GM18526 (cell line): Measurements from ENCODE around the gene CYP27B1.

Experiments
- POLR2A ChIP-seq: IDR thresholded peaks from 3 replicates; pipeline ENCODE4 v1.6.1; 2011; ENCODE audit not compliant: insufficient read length; ENCODE audit errors: extremely low read depth

Gene CYP27B1

DNA sequence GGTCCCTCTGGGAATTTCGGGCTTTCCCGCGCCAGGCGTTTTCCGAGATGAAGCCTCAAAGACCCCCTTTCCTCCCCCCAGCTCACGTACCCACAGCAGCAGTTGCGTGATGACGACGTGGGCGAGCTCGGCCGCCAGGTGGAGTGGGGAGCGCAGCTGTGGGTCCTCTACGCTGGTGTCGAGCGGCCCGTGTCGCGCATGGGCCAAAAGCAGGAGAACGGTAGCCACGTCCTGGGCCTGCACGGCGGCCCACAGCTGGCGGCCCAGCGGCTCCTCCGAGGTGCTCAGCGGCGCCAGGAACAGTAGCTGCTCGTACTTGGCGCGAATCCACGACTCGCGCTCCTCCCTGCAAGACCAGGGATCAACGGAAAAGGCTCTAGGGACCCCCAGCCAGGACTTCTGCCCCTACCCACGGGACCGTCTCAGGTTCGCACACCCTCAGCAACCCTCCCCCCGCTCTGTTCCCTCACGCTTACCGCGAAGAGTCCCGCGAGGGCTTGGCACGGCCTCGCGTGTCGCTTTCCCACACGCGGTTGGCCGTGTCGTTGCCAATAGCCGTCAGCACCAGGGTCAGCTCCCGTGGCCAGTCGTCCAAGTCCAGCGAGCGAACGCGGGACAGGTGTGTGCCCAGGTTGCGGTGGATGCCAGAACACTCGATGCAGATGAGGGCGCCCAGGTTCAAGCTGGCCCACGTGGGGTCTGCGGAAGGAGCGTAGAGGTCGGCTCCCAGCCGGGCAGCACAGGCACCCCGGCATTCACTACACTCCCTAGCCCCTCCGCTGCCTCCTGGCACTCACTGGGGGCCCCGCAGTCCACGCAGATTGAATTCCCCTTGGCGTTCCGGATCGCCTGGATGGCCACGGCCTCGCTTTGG lies 39.8 kb downstream of the CYP27B1 start:
- TF ChIP-seq POLR2A, result no peak

DNA sequence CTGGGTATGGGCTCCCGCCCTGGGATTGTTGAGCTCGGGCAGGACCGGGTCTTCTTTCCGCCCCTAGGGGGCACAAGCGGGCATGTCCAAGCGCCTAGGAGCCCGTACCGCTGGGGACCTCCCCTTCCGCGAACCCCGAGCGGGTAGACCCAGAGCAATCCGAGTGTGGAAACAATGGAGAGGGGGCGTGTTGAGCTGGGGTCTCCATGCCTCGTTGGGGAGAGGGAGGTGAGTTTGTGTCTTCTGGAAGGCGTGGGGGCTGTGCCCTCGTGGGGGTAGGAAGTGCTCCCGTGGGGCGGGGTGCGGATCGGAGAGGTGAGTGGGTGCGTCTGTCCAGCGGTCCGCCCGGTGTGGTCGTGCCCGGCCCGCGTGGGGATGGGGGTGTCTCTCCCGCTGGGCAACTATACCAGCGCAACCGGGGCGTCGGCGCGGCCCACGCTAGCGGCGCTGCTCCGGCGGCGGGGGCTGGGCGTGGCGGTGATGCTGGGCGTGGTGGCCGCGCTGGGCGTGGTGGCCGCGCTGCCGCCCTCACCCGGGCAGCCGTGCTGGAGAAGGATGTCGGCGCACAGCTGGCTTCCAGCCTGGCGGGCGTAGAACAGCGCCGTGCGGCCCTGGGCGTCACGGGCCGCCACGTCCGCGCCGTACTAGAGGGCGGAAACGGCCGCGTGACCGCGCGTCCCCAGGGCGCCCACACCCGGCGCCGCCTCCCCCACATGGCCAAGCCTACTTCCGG lies 40.6 kb downstream of the CYP27B1 start:
- no peak for TF ChIP-seq POLR2A

DNA sequence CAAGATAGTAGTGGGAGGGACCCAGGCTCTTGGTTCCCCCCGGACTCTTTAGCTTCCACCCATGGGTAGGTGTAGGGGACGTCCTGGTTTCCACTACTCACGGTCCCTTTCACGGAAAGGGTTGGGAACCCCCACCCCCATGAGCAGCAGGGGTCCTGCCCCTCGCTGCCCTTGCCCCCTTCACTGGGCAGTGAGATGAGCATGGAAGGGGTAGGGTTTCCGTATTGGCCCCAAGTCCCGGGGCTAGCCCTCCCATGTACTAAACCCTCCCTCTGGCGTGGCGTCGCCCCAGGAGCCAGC lies 41.1 kb downstream of the CYP27B1 start:
- TF ChIP-seq POLR2A, result no peak

DNA sequence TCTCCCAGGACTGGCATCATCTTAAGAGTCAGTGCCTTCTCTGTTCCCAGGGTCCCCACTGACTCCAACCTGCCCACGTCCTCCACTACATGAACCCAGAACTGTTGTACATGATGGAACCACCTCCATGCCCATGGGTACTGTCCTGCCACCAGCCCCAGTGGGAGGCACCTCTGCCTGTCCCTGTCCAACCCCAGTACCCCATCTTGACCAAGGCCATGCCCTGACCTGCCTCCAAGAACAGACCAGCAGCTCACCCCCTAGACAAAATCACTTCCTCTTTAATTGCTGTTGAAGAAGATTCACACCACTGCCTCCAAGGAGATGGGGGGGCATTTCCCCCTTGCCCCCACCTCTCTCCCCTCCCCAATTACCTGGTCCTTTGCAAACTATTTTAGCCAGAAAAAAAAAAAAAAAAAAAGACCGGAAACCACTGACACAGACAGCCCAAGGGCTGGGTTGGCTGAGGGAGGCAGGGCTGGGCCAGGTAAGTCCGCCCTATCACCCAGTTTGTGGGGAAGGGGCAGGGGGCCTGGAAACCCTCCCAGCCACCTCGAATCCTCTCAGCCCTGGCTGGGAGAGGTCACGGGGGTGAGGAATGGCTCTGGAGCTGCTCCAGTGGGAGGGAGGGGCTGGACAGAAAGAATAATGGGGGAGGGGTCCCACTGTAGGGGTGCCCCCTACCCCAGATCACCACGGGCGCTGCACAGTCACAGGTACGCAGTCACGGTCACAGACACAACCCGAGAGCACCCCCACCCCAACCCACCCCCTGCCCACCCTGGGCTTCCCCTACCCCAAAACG lies 41.7 kb downstream of the CYP27B1 start:
- TF ChIP-seq POLR2A, result no peak

DNA sequence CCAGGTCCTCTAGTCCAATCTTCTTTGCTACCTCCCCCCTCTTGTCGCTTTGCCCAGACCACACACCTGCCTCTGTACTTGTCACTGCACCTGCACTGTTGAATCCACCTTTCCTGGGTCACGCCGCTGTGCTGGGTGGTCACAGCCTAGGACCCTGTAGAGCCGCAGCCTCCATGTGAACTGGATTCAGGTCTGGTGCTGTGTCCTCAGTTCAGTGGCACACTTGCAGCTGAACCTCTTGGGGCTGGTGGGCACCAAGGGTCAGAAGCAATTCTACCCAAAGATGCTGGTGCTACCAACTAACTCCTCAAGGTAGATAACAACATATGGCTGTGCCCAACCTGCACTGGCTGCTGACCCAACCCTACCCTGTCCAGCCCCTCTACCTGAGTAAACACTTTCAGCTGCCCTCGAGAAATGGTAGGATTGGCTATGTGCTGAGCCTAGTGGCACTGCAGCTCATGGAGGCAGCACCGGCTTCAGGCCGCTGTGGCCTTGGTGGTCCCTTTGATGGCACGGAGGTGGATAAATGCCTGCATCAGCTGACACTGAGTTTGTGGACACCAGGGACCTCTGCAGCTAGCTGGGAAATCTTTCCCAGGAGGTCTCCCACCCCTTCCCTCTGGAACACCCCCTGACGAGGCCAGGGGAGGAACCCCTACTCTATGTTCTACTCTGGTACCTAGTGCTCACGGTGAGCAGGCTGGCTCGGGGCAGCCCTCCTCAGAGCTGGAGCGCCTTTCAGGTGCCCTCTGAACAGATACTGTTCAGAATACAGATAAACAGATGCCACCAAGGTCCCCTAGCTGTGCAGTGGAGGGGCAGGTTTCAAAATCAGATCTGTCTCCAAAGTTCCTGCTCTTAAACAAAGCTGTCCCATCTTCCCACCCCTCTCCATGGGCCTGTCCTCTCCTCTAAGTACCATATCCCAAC lies 42.6 kb downstream of the CYP27B1 start:
- no peak for TF ChIP-seq POLR2A

DNA sequence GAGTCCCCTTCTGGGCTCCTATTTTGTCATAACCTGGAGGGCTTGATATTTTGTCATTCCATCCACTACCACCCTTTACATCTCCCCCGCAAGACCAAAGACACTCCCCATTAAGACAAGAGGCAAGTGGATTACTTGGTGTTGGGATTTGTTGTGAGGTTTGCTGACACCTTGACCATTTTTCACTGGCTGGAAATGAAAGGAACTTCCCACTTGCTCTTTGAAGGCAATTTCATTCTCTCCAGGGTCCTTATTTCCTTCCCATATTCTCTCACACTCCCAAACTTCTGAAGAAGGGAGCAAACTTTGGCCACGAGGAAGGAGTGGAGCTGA lies 43.3 kb downstream of the CYP27B1 start:
- TF ChIP-seq POLR2A, result no peak

DNA sequence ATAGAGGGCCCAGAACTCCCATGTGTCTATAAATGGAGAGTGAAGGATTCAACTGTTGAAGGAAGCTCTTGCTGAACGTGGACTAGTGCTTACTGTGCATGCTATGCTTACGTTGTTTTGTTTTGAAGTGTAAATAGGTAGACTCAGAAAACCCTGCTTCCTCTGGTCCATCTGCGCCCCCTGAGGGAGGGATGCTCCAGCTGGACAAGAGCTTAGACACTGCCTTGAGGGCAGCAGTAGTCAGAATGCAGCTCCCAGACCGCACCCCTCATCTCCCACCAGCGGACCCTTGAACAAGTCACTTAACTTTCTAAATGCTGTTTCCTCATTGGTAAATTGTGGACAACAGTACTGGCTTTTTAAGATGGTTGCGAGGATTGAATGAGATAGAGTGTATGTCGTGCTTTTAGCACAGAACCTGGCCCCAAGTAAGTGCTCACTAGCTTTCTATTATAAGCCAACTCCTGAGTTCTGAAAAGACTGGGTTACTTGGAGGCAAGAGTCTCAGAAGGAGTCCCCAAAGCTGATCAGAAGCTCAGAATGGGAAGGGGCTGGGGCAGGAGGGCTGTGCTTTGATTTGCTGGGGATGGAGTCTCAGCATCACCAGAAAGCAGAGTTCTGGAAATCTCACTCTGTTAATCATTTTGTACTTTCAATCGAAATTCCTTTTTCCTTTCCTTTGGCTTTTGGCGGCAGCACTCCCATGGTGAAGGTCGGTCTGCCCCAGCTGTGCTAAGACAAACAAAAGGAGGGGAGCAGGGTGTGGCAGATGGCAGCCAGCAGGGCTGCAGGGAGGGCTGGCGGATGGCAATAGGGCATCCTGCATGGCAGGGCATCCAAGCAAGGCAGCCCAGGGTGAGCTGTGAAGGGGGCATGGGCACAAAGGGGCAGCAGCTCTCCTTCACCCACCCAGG lies 43.9 kb downstream of the CYP27B1 start:
- TF ChIP-seq POLR2A, result no peak

DNA sequence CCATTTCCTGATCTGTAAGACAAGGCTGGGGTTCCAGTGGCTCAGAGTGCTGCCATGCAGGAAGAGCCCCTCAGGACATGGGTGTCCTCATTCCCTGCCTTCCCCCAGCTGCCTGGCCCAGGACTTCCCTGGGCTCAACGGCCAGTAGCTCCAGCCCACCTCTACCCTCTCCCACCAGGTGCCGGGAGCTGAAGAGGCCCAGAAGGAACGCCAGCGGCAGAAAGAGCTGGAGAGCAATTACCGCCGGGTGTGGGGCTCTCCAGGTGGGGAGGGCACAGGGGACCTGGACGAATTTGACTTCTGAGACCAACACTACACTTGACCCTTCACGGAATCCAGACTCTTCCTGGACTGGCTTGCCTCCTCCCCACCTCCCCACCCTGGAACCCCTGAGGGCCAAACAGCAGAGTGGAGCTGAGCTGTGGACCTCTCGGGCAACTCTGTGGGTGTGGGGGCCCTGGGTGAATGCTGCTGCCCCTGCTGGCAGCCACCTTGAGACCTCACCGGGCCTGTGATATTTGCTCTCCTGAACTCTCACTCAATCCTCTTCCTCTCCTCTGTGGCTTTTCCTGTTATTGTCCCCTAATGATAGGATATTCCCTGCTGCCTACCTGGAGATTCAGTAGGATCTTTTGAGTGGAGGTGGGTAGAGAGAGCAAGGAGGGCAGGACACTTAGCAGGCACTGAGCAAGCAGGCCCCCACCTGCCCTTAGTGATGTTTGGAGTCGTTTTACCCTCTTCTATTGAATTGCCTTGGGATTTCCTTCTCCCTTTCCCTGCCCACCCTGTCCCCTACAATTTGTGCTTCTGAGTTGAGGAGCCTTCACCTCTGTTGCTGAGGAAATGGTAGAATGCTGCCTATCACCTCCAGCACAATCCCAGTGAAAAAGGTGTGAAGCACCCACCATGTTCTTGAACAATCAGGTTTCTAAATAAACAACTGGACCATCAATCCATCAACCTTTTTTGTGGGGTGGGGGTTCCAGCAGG lies 46.0 kb downstream of the CYP27B1 start:
- TF ChIP-seq POLR2A, result no peak

DNA sequence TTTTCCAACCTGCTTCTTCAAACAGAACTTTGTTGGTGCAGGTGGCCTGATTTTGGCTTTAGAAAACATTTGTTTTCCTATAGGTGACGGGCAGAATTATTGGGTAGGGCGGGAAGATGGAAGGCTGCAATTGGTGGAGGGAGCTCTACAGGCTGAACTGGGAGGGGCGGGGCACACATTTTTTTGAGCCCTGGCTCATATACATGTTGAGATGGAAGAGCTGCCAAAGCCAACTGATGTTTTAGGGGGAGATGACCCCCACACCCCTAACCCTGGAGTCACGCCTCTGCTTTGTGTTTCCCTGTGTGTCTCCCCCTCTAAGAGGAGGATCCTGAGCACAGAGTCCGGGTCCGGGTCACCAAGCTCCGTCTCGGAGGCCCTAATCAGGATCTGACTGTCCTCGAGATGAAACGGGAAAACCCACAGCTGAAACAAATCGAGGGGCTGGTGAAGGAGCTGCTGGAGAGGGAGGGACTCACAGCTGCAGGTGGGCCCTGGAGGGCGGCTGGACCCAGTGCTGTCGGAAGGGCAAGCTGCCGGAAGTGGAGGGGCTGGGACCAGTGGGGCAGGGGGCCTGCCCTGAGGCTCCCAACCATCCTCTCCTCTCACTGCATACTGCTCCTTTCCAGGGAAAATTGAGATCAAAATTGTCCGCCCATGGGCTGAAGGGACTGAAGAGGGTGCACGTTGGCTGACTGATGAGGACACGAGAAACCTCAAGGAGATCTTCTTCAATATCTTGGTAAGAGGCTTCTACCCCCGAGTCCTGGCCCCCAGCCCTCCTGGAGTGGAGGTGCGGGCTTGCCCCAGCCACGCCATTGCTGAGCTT lies 46.9 kb downstream of the CYP27B1 start:
- no peak for TF ChIP-seq POLR2A

DNA sequence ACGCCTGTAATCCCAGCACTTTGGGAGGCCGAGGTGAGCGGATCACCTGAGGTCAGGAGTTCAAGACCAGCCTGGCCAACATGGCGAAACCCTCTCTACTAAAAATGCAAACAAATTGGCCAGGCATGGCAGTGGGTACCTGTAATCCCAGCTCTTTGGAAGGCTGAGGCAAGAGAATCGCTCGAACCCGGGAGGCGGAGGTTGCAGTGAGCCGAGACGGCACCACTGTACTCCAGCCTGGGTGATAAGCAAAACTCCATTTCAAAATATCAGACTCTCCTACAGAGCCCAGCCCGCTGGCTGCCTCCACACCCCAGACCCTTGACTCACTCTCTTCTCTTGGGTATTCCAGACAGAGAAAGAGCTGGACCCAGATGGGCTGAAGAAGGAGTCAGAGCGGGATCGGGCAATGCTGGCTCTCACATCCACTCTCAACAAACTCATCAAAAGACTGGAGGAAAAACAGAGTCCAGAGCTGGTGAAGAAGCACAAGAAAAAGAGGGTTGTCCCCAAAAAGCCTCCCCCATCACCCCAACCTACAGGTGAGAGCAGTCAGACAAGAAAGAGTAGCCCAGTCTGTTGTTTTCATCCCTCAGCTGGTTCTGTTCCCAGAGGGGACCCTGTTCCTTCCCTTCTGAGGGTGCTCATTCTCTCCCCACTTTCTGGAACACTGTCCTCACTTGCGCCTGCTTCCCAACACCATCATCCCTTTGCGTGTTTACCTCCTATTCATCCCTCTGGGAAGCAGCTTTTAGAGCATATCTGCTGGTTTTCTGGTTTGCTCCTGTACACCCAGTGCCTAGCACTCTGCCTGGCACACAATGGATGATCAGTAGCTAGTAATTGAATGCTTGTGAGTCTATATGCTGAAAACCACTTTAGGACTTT lies 48.0 kb downstream of the CYP27B1 start:
- no peak for TF ChIP-seq POLR2A
